Upper lobe of left lung (tissue), 6 donors: Measurements from ENCODE around the gene EXD3. TPM values are rescaled to one million over a fixed set of nuclear protein-coding genes. Genes with fewer than 3 reads are reported as not detected.

ENCODE experiments used
- ATAC-seq, 2 donors: fragments of 200-7000 bp; cut with Tn5 transposase; one replicate each; pipeline ENCODE4 v1.9.1; 2022; ENCODE audit warnings: mild to moderate bottlenecking in 2 of 2, moderate library complexity in 2 of 2; ENCODE audit not compliant: low FRiP score in 2 of 2
- DNase-seq, 2 donors: peaks; one replicate each; pipeline ENCODE4 v3.0.0-alpha.2; 2019 to 2020
- H3K27ac ChIP-seq, 4 donors: fragments of 200-600 bp; sonication (generic); one replicate each; pipeline ENCODE4 v1.5.1; 2016 to 2019
- H3K27me3 ChIP-seq, 4 donors: fragments of 200-600 bp; sonication (generic); one replicate each; pipeline ENCODE4 v1.5.1; 2017 to 2019
- H3K36me3 ChIP-seq, 4 donors: fragments of 200-600 bp; sonication (generic); one replicate each; pipeline ENCODE4 v1.5.1; 2016 to 2019
- H3K4me1 ChIP-seq, 4 donors: fragments of 200-600 bp; sonication (generic); one replicate each; pipeline ENCODE4 v1.5.1; 2018 to 2019
- H3K4me3 ChIP-seq, 4 donors: fragments of 200-600 bp; sonication (generic); one replicate each; pipeline ENCODE4 v1.5.1; 2017 to 2019; ENCODE audit warnings: mild to moderate bottlenecking in 2 of 4, moderate library complexity in 1 of 4
- H3K9me3 ChIP-seq, 4 donors: fragments of 200-600 bp; sonication (generic); one replicate each; pipeline ENCODE4 v1.5.1; 2018 to 2019
- CTCF ChIP-seq, 6 experiments: fragments of 450-650 bp in 4 of 6; fragments of 200-600 bp in 2 of 6; sonication (generic) in 2 of 6; IDR thresholded peaks; one replicate each; pipeline ENCODE4 v1.5.1; 2016 to 2019; ENCODE audit warnings: antibody characterized with exemption in 6 of 6
- EP300 ChIP-seq, 4 donors: sonication (generic); formaldehyde crosslinking; IDR thresholded peaks; one replicate each; pipeline ENCODE4 v1.5.1; 2017; ENCODE audit warnings: antibody characterized with exemption in 4 of 4, control low read depth in 2 of 4
- POLR2A ChIP-seq, 4 donors: fragments of 450-650 bp; IDR thresholded peaks; one replicate each; pipeline ENCODE4 v1.5.1; 2016 to 2017; ENCODE audit warnings: antibody characterized with exemption in 4 of 4, mild to moderate bottlenecking in 2 of 4
- POLR2AphosphoS5 ChIP-seq, 2 donors: sonication (generic); formaldehyde crosslinking; IDR thresholded peaks; one replicate each; pipeline ENCODE4 v1.5.1; 2017; ENCODE audit warnings: antibody characterized with exemption in 2 of 2
- WGBS, 2 donors: methylation state at CpG; one replicate each; pipeline ENCODE4 v1.1.5; 2017 to 2018; 5-methylcytosine and 5-hydroxymethylcytosine counted together
- total RNA-seq, 6 donors: library from RNA; depleted of rRNA in 4 of 6; stranded (reverse); fragments of >200 nt in 4 of 6; gene quantifications; one replicate each; pipeline versions ENCODE4 v1.1.0 to v1.2.1, GENCODE V29; 2016 to 2021
- donor health status: DM: no; HTN: no; CAD: no; lungs with moderate emphysema.
- donor health status: DM: no; HTN: yes; CAD: no; lungs with severe emphysema.

Gene EXD3
- total RNA-seq, 6 donors from 2014 or later: 12.3 to 118 (median 24.8) TPM

DNA sequence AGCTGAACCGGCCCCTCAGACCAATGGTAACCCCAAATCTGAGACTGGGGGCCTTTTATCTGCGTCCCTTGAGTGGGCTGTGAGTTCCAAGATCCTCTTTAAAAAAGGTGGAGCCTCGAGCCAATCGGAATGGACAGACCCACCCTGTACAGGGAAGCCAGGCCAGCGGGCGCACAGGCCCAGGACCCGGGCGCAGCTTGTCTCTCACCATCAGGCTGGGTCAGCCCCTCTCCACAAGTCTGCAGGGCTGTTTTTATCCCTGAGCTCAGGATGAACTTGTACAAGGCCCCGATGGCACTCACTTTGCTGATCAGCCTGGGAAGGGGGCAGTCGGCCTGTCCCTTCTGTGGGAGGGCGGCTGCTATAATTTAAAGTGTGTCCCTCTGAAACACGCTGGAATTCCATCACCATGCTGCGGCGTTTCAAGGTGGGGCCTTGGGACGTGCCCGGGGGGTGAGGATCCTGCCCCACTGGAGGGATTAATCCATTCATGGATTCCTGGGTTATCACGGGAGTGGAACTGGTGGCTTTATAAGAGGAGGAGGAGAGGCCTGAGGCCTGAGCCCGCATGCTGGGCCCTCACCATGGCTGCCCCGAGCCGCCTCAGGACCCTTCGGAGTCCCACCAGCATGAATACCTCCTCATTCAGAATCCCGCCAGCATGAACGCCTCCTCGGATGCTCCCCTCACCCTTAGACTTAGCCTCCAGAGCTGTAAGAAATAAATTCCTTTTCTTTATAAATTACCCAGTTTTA is 14.1 kb downstream of the EXD3 start:
- ATAC-seq (no peak), DNase-seq (peak in 1 of 2 donors; percentile 59)
- TF ChIP-seq POLR2AphosphoS5 (IDR thresholded peaks at IDR 0.05): no peak
- no peak for TF ChIP-seq POLR2A (IDR thresholded peaks at IDR 0.05)
- no peak for TF ChIP-seq EP300 (IDR thresholded peaks at IDR 0.05)
- no peak for TF ChIP-seq CTCF (IDR thresholded peaks at IDR 0.05)
- Histone ChIP-seq H3K27ac (peak overlapping the region in 1 of 4 donors; percentile 42), H3K4me3 (no peak overlapping the region), H3K36me3 (no peaks in the 10 kb centered on the region), H3K9me3 (no peaks in the 10 kb centered on the region), H3K4me1 (peaks cover 34 to 50% (median 41%) of the 10 kb centered on the region in 4 donors), H3K27me3 (peaks cover 0 to 4% (median 1%) of the 10 kb centered on the region in 4 donors)
- WGBS, 2 donors: 94 to 95% methylated on average over 22 to 24 of the region's 24 CpGs

- peak in 1 of 2 donors; percentile 59 for DNase-seq
Measured at GRCh38 chr9:137407590-137408300, 15.2 kb downstream of the EXD3 start.

GRCh38 chr9:137406876-137407589 is 15.9 kb downstream of the EXD3 start:
- peak overlapping the region in 3 of 4 donors; percentile 56 to 81 (median 61) for H3K27ac ChIP-seq
- peaks cover 0 to 4% (median 1%) of the 10 kb centered on the region in 4 donors for H3K27me3 ChIP-seq
- DNase-seq: peak; percentile 65 to 94
- peaks cover 30 to 46% (median 36%) of the 10 kb centered on the region in 4 donors for H3K4me1 ChIP-seq
- H3K9me3 ChIP-seq: no peaks in the 10 kb centered on the region
- H3K4me3 ChIP-seq: peak overlapping the region; percentile 20 to 46 (median 34)
- H3K36me3 ChIP-seq: no peaks in the 10 kb centered on the region
- ATAC-seq: peak; percentile 79 to 91
- 16% methylated on average over 16 of the region's 63 CpGs; no CpG with 5 or more reads in 1 of the 2 donors for WGBS, 2 donors
- TF ChIP-seq POLR2A (IDR thresholded peaks at IDR 0.05): no peak
- no peak for TF ChIP-seq POLR2AphosphoS5 (IDR thresholded peaks at IDR 0.05)
- TF ChIP-seq EP300 (IDR thresholded peaks at IDR 0.05): no peak
- TF ChIP-seq CTCF (IDR thresholded peaks at IDR 0.05): peak; percentile 77 to 97 (median 94)

More at GRCh38 chr9:137407590-137408300, 15.2 kb downstream of the EXD3 start:
- Histone ChIP-seq H3K4me3 (peak overlapping the region in 1 of 4 donors; percentile 45), H3K27me3 (peaks cover 0 to 4% (median 1%) of the 10 kb centered on the region in 4 donors), H3K27ac (peak overlapping the region in 2 of 4 donors; percentile 61 to 81), H3K4me1 (peaks cover 34 to 50% (median 41%) of the 10 kb centered on the region in 4 donors), H3K9me3 (no peaks in the 10 kb centered on the region), H3K36me3 (no peaks in the 10 kb centered on the region)
- no peak for TF ChIP-seq POLR2AphosphoS5 (IDR thresholded peaks at IDR 0.05)
- no peak for TF ChIP-seq EP300 (IDR thresholded peaks at IDR 0.05)
- TF ChIP-seq POLR2A (IDR thresholded peaks at IDR 0.05): no peak
- TF ChIP-seq CTCF (IDR thresholded peaks at IDR 0.05): no peak
- 83 to 86% methylated on average over 22 to 26 of the region's 31 CpGs for WGBS, 2 donors
- peak in 1 of 2 donors; percentile 62 for ATAC-seq

GRCh38 chr9:137406085-137406760 is 16.7 kb downstream of the EXD3 start:
- Histone ChIP-seq H3K27me3 (peaks cover 0 to 4% (median 1%) of the 10 kb centered on the region in 4 donors), H3K4me3 (peak overlapping the region in 3 of 4 donors; percentile 22 to 46 (median 45)), H3K4me1 (peaks cover 22 to 38% (median 30%) of the 10 kb centered on the region in 4 donors), H3K36me3 (no peaks in the 10 kb centered on the region), H3K27ac (peak overlapping the region in 3 of 4 donors; percentile 56 to 81 (median 61)), H3K9me3 (no peaks in the 10 kb centered on the region)
- DNase-seq (peak in 1 of 2 donors; percentile 80), ATAC-seq (no peak)
- TF ChIP-seq EP300 (IDR thresholded peaks at IDR 0.05) (no peak), CTCF (IDR thresholded peaks at IDR 0.05) (no peak)
- 50 to 60% methylated on average over 19 to 20 of the region's 20 CpGs for WGBS, 2 donors
